ENCODE measurements around the gene CORIN. TPM values are rescaled to one million over a fixed set of nuclear protein-coding genes. Genes with fewer than 3 reads are reported as not detected.

CORIN gene
- total and polyA plus RNA-seq, 2 experiments from 2014 or later = not detected

DNA sequence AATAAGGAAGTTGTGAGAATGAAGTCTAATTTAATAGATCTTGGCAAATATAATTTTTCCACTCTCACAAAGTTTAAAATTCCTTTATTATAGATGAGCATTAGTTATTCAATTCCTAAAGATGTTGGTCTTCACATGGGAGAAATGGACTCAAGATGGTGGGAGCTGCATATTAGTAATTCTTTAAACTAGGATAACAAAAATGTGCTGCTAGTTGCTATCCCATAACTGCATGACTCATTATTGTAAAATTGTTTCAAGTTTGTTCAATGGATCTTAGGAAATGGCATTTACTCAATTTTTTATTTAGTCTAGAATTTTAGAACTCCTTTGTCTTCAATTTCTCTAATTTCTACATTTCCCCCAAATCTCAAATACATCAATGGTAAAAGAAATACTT lies 197.0 kb downstream of the CORIN start:
- no peaks in the 10 kb centered on the region for H3K27me3 ChIP-seq (ENCODE audit: insufficient read depth)
- H3F3A ChIP-seq (replicated peaks; ENCODE audit: low read depth) = no peaks in the 10 kb centered on the region
- H2AFZ ChIP-seq = no peak overlapping the region
- no peaks in the 10 kb centered on the region for H3K79me2 ChIP-seq (replicated peaks; ENCODE audit: insufficient read depth)
- ATAC-seq (no peak), DNase-seq (ENCODE audit: low spot score) (no peak)
- H4K20me1 ChIP-seq (replicated peaks; ENCODE audit: insufficient read depth) = no peaks in the 10 kb centered on the region
- H3K4me3 Mint-ChIP-seq = no peak overlapping the region
- no peak overlapping the region for H3K27ac Mint-ChIP-seq
- H3K36me3 Mint-ChIP-seq (ENCODE audit: low read depth) = peaks cover 15% of the 10 kb centered on the region; the same call in 2 of the 3 replicates
- H3K27ac ChIP-seq (ENCODE audit: low read depth) = no peak overlapping the region
- peaks cover 24% of the 10 kb centered on the region for H3K9me3 Mint-ChIP-seq
- no peaks in the 10 kb centered on the region for H3K9me2 ChIP-seq (ENCODE audit: insufficient read depth)
- 0 out of 3 replicates have a peak, but pooled peaks cover 3% of the 10 kb centered on the region for H3K4me1 Mint-ChIP-seq
- TF ChIP-seq, protein P1, sequence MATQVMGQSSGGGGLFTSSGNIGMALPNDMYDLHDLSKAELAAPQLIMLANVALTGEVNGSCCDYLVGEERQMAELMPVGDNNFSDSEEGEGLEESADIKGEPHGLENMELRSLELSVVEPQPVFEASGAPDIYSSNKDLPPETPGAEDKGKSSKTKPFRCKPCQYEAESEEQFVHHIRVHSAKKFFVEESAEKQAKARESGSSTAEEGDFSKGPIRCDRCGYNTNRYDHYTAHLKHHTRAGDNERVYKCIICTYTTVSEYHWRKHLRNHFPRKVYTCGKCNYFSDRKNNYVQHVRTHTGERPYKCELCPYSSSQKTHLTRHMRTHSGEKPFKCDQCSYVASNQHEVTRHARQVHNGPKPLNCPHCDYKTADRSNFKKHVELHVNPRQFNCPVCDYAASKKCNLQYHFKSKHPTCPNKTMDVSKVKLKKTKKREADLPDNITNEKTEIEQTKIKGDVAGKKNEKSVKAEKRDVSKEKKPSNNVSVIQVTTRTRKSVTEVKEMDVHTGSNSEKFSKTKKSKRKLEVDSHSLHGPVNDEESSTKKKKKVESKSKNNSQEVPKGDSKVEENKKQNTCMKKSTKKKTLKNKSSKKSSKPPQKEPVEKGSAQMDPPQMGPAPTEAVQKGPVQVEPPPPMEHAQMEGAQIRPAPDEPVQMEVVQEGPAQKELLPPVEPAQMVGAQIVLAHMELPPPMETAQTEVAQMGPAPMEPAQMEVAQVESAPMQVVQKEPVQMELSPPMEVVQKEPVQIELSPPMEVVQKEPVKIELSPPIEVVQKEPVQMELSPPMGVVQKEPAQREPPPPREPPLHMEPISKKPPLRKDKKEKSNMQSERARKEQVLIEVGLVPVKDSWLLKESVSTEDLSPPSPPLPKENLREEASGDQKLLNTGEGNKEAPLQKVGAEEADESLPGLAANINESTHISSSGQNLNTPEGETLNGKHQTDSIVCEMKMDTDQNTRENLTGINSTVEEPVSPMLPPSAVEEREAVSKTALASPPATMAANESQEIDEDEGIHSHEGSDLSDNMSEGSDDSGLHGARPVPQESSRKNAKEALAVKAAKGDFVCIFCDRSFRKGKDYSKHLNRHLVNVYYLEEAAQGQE (IDR thresholded peaks at IDR 0.05; ENCODE audit: unreplicated experiment) = no peak
- TF ChIP-seq, protein P2, sequence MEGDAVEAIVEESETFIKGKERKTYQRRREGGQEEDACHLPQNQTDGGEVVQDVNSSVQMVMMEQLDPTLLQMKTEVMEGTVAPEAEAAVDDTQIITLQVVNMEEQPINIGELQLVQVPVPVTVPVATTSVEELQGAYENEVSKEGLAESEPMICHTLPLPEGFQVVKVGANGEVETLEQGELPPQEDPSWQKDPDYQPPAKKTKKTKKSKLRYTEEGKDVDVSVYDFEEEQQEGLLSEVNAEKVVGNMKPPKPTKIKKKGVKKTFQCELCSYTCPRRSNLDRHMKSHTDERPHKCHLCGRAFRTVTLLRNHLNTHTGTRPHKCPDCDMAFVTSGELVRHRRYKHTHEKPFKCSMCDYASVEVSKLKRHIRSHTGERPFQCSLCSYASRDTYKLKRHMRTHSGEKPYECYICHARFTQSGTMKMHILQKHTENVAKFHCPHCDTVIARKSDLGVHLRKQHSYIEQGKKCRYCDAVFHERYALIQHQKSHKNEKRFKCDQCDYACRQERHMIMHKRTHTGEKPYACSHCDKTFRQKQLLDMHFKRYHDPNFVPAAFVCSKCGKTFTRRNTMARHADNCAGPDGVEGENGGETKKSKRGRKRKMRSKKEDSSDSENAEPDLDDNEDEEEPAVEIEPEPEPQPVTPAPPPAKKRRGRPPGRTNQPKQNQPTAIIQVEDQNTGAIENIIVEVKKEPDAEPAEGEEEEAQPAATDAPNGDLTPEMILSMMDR (conservative IDR thresholded peaks at IDR 0.05; ENCODE audit: low read depth in 2 of 2) = no peak
- no peak for TF ChIP-seq CREB1 (CRISPR knock-in tag; IDR thresholded peaks at IDR 0.05; ENCODE audit: low read depth)
- TF ChIP-seq ZNF114 (CRISPR knock-in tag; IDR thresholded peaks at IDR 0.05) = no peak
- TF ChIP-seq EZH2 (IDR thresholded peaks at IDR 0.05; ENCODE audit: low read depth, unreplicated experiment) = no peak
- TF ChIP-seq NANOG (IDR thresholded peaks at IDR 0.05; ENCODE audit: borderline replicate concordance) = no peak
- TF ChIP-seq JUNB (IDR thresholded peaks at IDR 0.05; ENCODE audit: unreplicated experiment) = no peak
- no peak for TF ChIP-seq EZH2phosphoT487 (IDR thresholded peaks at IDR 0.05; ENCODE audit: unreplicated experiment)
- TF ChIP-seq, protein P3, sequence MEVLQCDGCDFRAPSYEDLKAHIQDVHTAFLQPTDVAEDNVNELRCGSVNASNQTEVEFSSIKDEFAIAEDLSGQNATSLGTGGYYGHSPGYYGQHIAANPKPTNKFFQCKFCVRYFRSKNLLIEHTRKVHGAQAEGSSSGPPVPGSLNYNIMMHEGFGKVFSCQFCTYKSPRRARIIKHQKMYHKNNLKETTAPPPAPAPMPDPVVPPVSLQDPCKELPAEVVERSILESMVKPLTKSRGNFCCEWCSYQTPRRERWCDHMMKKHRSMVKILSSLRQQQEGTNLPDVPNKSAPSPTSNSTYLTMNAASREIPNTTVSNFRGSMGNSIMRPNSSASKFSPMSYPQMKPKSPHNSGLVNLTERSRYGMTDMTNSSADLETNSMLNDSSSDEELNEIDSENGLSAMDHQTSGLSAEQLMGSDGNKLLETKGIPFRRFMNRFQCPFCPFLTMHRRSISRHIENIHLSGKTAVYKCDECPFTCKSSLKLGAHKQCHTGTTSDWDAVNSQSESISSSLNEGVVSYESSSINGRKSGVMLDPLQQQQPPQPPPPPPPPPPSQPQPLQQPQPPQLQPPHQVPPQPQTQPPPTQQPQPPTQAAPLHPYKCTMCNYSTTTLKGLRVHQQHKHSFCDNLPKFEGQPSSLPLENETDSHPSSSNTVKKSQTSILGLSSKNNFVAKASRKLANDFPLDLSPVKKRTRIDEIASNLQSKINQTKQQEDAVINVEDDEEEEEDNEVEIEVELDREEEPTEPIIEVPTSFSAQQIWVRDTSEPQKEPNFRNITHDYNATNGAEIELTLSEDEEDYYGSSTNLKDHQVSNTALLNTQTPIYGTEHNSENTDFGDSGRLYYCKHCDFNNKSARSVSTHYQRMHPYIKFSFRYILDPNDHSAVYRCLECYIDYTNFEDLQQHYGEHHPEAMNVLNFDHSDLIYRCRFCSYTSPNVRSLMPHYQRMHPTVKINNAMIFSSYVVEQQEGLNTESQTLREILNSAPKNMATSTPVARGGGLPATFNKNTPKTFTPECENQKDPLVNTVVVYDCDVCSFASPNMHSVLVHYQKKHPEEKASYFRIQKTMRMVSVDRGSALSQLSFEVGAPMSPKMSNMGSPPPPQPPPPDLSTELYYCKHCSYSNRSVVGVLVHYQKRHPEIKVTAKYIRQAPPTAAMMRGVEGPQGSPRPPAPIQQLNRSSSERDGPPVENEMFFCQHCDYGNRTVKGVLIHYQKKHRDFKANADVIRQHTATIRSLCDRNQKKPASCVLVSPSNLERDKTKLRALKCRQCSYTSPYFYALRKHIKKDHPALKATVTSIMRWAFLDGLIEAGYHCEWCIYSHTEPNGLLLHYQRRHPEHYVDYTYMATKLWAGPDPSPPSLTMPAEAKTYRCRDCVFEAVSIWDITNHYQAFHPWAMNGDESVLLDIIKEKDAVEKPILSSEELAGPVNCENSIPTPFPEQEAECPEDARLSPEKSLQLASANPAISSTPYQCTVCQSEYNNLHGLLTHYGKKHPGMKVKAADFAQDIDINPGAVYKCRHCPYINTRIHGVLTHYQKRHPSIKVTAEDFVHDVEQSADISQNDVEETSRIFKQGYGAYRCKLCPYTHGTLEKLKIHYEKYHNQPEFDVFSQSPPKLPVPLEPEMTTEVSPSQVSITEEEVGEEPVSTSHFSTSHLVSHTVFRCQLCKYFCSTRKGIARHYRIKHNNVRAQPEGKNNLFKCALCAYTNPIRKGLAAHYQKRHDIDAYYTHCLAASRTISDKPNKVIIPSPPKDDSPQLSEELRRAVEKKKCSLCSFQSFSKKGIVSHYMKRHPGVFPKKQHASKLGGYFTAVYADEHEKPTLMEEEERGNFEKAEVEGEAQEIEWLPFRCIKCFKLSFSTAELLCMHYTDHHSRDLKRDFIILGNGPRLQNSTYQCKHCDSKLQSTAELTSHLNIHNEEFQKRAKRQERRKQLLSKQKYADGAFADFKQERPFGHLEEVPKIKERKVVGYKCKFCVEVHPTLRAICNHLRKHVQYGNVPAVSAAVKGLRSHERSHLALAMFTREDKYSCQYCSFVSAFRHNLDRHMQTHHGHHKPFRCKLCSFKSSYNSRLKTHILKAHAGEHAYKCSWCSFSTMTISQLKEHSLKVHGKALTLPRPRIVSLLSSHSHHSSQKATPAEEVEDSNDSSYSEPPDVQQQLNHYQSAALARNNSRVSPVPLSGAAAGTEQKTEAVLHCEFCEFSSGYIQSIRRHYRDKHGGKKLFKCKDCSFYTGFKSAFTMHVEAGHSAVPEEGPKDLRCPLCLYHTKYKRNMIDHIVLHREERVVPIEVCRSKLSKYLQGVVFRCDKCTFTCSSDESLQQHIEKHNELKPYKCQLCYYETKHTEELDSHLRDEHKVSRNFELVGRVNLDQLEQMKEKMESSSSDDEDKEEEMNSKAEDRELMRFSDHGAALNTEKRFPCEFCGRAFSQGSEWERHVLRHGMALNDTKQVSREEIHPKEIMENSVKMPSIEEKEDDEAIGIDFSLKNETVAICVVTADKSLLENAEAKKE (CRISPR knock-in tag; IDR thresholded peaks at IDR 0.05) = no peak
- no peak for TF ChIP-seq STAT1 (IDR thresholded peaks at IDR 0.05; ENCODE audit: unreplicated experiment)
- TF ChIP-seq ZNF331 (CRISPR knock-in tag; IDR thresholded peaks at IDR 0.05; ENCODE audit: low read depth) = no peak
- TF ChIP-seq, protein P4, sequence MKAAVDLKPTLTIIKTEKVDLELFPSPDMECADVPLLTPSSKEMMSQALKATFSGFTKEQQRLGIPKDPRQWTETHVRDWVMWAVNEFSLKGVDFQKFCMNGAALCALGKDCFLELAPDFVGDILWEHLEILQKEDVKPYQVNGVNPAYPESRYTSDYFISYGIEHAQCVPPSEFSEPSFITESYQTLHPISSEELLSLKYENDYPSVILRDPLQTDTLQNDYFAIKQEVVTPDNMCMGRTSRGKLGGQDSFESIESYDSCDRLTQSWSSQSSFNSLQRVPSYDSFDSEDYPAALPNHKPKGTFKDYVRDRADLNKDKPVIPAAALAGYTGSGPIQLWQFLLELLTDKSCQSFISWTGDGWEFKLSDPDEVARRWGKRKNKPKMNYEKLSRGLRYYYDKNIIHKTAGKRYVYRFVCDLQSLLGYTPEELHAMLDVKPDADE (IDR thresholded peaks at IDR 0.05) = no peak
- TF ChIP-seq POLR2AphosphoS5 (IDR thresholded peaks at IDR 0.05; ENCODE audit: low read depth) = no peak
- H3K4me1 ChIP-seq (ENCODE audit: insufficient read depth) = no peaks in the 10 kb centered on the region
- no peak overlapping the region for H3K4me3 ChIP-seq
- H3K4me2 ChIP-seq = no peak overlapping the region
- H3K27me3 Mint-ChIP-seq (ENCODE audit: insufficient read depth, low read depth, poor library complexity) = no peaks in the 10 kb centered on the region
- no peaks in the 10 kb centered on the region for H3K36me3 ChIP-seq (ENCODE audit: insufficient read depth)

All from GM23338 (cell line).